Measurements from ENCODE around the gene GABRP.
"Not testable (repeated sequence)": the region's sequence is repeated elsewhere in the genome, so short reads cannot be mapped to it uniquely, and the experiment has no call there.

GABRP gene

DNA sequence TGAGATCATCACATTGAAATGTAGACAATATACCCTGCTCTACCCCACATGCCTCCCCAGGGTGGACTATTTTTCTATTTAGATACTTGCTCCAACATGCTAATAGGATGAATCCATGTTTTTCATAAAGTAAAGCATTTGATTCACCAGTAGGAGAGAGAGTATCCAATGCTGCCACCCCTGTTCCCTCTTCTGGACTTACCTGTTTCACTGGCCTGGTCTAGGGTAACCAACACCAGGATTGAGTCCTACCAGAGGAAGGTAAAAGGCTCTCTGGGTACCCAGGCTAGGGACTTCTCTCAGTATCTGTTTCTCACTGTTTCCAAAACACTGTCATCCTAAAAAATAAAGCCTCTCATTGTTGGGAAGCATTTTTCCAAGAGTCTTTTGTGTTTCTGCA is 30.2 kb upstream of the GABRP start:
- TF ChIP-seq, protein P1, sequence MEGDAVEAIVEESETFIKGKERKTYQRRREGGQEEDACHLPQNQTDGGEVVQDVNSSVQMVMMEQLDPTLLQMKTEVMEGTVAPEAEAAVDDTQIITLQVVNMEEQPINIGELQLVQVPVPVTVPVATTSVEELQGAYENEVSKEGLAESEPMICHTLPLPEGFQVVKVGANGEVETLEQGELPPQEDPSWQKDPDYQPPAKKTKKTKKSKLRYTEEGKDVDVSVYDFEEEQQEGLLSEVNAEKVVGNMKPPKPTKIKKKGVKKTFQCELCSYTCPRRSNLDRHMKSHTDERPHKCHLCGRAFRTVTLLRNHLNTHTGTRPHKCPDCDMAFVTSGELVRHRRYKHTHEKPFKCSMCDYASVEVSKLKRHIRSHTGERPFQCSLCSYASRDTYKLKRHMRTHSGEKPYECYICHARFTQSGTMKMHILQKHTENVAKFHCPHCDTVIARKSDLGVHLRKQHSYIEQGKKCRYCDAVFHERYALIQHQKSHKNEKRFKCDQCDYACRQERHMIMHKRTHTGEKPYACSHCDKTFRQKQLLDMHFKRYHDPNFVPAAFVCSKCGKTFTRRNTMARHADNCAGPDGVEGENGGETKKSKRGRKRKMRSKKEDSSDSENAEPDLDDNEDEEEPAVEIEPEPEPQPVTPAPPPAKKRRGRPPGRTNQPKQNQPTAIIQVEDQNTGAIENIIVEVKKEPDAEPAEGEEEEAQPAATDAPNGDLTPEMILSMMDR (IDR thresholded peaks at IDR 0.05; ENCODE audit: extremely low read depth, insufficient read depth, missing control alignments), result no peak
- in situ Hi-C loops (cut with MboI; ENCODE audit: low pct_unique_long_range_greater_than_20kb, low sequenced_read_pairs, unreplicated experiment), result no loop called here
- no peak for DNase-seq (ENCODE audit: low spot score)

DNA sequence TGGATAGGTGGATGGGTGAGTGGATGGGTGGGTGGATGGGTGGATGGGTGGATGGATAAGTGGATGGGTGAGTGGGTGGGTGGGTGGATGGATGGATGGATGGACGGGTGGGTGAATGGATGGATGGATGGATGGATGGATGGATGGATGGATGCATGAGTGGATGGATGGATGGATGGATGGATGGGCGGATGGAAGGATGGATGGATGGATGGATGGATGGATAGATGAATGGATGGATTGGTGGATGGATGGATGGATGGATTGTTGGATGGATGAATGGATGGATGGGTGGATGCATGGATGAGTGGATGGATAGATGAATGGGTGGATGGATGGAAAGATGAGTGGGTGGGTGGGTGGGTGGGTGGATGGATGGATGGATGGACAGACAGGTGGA is 29.0 kb upstream of the GABRP start:
- in situ Hi-C loops (cut with MboI; ENCODE audit: low pct_unique_long_range_greater_than_20kb, low sequenced_read_pairs, unreplicated experiment); DNase-seq (ENCODE audit: low spot score): not testable (repeated sequence)

GRCh38 chr5:170755679-170756456 is 27.7 kb upstream of the GABRP start:
- TF ChIP-seq, protein P1 (IDR thresholded peaks at IDR 0.05; ENCODE audit: extremely low read depth, insufficient read depth, missing control alignments), result no peak
- DNase-seq (ENCODE audit: low spot score), result no peak
- in situ Hi-C loops (cut with MboI; ENCODE audit: low pct_unique_long_range_greater_than_20kb, low sequenced_read_pairs, unreplicated experiment), result no loop called here

DNA sequence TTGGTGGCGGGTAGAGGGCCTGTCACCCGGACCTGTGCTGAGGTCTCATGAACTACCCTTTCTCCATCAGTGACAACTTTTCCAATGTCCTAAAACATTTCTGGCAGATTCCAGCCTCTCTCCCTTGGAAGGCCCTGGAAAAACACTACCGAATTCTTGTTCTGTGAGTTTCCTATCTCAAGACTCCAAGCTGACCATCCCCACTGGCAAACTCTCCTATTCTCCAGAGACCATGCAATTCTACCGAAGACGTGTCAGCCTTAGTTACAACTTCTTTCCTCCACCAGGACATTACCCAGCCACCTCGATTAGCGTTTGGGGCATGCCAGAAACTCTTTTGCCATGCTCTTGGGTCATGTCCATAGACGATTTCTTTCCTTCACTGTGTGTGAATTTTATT is 26.8 kb upstream of the GABRP start:
- in situ Hi-C loops (cut with MboI; ENCODE audit: low pct_unique_long_range_greater_than_20kb, low sequenced_read_pairs, unreplicated experiment), result no loop called here
- TF ChIP-seq, protein P1 (IDR thresholded peaks at IDR 0.05; ENCODE audit: extremely low read depth, insufficient read depth, missing control alignments), result no peak
- no peak for DNase-seq (ENCODE audit: low spot score)

DNA sequence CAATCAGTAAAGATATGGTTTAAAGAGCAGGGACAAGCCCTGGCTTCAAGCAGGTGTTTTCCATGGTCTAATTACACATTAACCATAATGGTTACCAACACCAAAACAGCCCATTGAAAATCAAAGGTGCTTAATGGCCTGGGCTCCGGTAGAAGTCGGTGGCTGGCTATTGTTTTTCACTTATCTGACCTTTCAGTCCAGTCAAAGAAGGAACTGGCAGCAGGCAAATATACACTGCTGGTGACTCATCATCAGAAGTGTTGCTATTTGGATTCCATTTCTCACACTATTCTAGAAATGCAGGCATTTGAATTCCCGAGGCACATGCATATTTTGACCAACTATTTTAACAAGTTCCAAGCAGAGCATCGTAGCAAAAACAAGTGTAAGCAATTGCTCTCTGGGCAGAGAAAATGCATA is 26.3 kb upstream of the GABRP start:
- TF ChIP-seq, protein P1 (IDR thresholded peaks at IDR 0.05; ENCODE audit: extremely low read depth, insufficient read depth, missing control alignments), result no peak
- no peak for DNase-seq (ENCODE audit: low spot score)
- in situ Hi-C loops (cut with MboI; ENCODE audit: low pct_unique_long_range_greater_than_20kb, low sequenced_read_pairs, unreplicated experiment), result no loop called here

GRCh38 chr5:170757669-170758068 is 25.9 kb upstream of the GABRP start:
- in situ Hi-C loops (cut with MboI; ENCODE audit: low pct_unique_long_range_greater_than_20kb, low sequenced_read_pairs, unreplicated experiment), result no loop called here
- no peak for DNase-seq (ENCODE audit: low spot score)
- TF ChIP-seq, protein P1 (IDR thresholded peaks at IDR 0.05; ENCODE audit: extremely low read depth, insufficient read depth, missing control alignments), result no peak

GRCh38 chr5:170758481-170758880 is 25.0 kb upstream of the GABRP start:
- TF ChIP-seq, protein P1 (IDR thresholded peaks at IDR 0.05; ENCODE audit: extremely low read depth, insufficient read depth, missing control alignments), result no peak
- in situ Hi-C loops (cut with MboI; ENCODE audit: low pct_unique_long_range_greater_than_20kb, low sequenced_read_pairs, unreplicated experiment), result no loop called here
- no peak for DNase-seq (ENCODE audit: low spot score)

Data from GM13977 (cell line).